HUES6 (cell line): Measurements from ENCODE around the gene CACNA1C.

ENCODE experiments used
- H3K27ac ChIP-seq: 2 replicates; pipeline ENCODE4 v1.7.0; 2013; ENCODE audit warnings: low read depth, mild to moderate bottlenecking, low read length, inconsistent platforms
- H3K27me3 ChIP-seq: 2 replicates; pipeline ENCODE4 v1.6.1; 2013; ENCODE audit warnings: low read length; ENCODE audit not compliant: control insufficient read depth, insufficient read depth
- H3K36me3 ChIP-seq: 2 replicates; pipeline ENCODE4 v1.6.1; 2013; ENCODE audit warnings: low read length; ENCODE audit not compliant: control insufficient read depth, insufficient read depth
- H3K4me1 ChIP-seq: 2 replicates; pipeline ENCODE4 v1.6.1; 2013; ENCODE audit warnings: low read length; ENCODE audit not compliant: control insufficient read depth, insufficient read depth
- H3K4me3 ChIP-seq: 2 replicates; pipeline ENCODE4 v1.5.1; 2013; ENCODE audit warnings: low read depth, low read length
- H3K9ac ChIP-seq: one replicate; pipeline ENCODE4 v1.6.1; 2013; ENCODE audit warnings: mild to moderate bottlenecking, low read length
- H3K9me3 ChIP-seq: 2 replicates; pipeline ENCODE4 v1.6.1; 2013; ENCODE audit warnings: low read depth, low read length; ENCODE audit not compliant: control insufficient read depth, insufficient read depth

The CACNA1C gene

GRCh38 chr12:2260441-2260840 is 207.7 kb downstream of the CACNA1C start:
- no peaks in the 10 kb centered on the region for H3K27me3 ChIP-seq
- peaks cover 10% of the 10 kb centered on the region for H3K9me3 ChIP-seq
- H3K27ac ChIP-seq, result no peak overlapping the region
- H3K9ac ChIP-seq, result no peak overlapping the region
- no peaks in the 10 kb centered on the region for H3K36me3 ChIP-seq
- no peaks in the 10 kb centered on the region; the same call in 1 of the 2 replicates for H3K4me1 ChIP-seq
- no peak overlapping the region for H3K4me3 ChIP-seq

DNA sequence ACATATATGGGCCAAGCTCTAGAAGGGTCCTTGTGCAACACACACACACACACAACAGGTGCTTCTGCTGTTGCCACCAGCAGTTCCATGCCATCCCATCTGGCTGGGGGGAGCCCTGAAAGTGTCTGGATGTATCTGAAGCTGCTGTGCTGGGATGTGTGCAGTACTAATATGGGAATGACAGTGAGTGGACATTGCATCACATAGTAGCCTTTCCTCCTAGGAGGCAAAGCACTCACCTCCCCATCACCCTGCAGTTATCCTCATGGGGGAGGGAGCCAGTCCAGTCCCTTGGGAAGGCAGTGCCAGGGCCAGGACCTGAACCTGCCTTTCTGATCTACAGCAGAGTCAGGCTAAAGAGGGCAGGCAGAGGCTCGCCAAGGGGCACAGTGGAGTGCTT is 208.9 kb downstream of the CACNA1C start:
- Histone ChIP-seq H3K27ac (no peak overlapping the region), H3K9ac (no peak overlapping the region), H3K27me3 (no peaks in the 10 kb centered on the region), H3K36me3 (no peaks in the 10 kb centered on the region), H3K9me3 (peaks cover 5% of the 10 kb centered on the region), H3K4me1 (no peaks in the 10 kb centered on the region; the same call in 1 of the 2 replicates), H3K4me3 (no peak overlapping the region)

DNA sequence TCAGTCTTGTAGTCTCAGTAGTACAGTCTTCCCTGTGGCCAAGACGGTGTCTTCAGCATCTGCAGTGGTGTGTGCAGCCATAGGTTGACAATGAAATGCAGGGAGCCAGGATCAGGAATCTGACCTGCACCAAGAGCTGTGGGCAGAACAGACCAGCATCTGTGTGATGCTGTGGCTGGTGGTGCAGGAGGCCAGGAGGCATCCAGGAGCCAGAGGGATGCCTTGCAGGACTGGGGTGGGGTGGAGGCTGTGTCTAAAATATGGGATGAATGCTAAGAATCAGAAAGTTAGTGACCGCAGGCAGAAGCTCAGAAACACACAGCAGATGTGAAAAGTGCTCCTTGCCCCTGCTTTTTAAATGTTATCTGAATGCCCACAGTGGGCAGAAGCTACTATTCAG is 209.7 kb downstream of the CACNA1C start:
- Histone ChIP-seq H3K27ac (no peak overlapping the region), H3K4me1 (no peaks in the 10 kb centered on the region; the same call in 1 of the 2 replicates), H3K9ac (no peak overlapping the region), H3K36me3 (no peaks in the 10 kb centered on the region), H3K4me3 (no peak overlapping the region), H3K27me3 (no peaks in the 10 kb centered on the region), H3K9me3 (no peaks in the 10 kb centered on the region)

GRCh38 chr12:2263901-2264300 is 211.1 kb downstream of the CACNA1C start:
- no peaks in the 10 kb centered on the region for H3K36me3 ChIP-seq
- no peak overlapping the region for H3K27ac ChIP-seq
- H3K27me3 ChIP-seq, result no peaks in the 10 kb centered on the region
- H3K9ac ChIP-seq, result no peak overlapping the region
- H3K4me3 ChIP-seq, result no peak overlapping the region
- peaks cover 7% of the 10 kb centered on the region for H3K4me1 ChIP-seq
- H3K9me3 ChIP-seq, result no peaks in the 10 kb centered on the region

GRCh38 chr12:2264651-2265232 is 212.0 kb downstream of the CACNA1C start:
- H3K36me3 ChIP-seq, result no peaks in the 10 kb centered on the region
- peaks cover 7% of the 10 kb centered on the region for H3K4me1 ChIP-seq
- H3K27me3 ChIP-seq, result no peaks in the 10 kb centered on the region
- no peak overlapping the region for H3K4me3 ChIP-seq
- no peaks in the 10 kb centered on the region for H3K9me3 ChIP-seq
- H3K27ac ChIP-seq, result no peak overlapping the region
- no peak overlapping the region for H3K9ac ChIP-seq

GRCh38 chr12:2265461-2266167 is 212.8 kb downstream of the CACNA1C start:
- no peaks in the 10 kb centered on the region for H3K27me3 ChIP-seq
- H3K9me3 ChIP-seq, result no peaks in the 10 kb centered on the region
- H3K4me3 ChIP-seq, result no peak overlapping the region
- H3K27ac ChIP-seq, result no peak overlapping the region
- no peaks in the 10 kb centered on the region for H3K36me3 ChIP-seq
- peaks cover 7% of the 10 kb centered on the region for H3K4me1 ChIP-seq
- H3K9ac ChIP-seq, result no peak overlapping the region

DNA sequence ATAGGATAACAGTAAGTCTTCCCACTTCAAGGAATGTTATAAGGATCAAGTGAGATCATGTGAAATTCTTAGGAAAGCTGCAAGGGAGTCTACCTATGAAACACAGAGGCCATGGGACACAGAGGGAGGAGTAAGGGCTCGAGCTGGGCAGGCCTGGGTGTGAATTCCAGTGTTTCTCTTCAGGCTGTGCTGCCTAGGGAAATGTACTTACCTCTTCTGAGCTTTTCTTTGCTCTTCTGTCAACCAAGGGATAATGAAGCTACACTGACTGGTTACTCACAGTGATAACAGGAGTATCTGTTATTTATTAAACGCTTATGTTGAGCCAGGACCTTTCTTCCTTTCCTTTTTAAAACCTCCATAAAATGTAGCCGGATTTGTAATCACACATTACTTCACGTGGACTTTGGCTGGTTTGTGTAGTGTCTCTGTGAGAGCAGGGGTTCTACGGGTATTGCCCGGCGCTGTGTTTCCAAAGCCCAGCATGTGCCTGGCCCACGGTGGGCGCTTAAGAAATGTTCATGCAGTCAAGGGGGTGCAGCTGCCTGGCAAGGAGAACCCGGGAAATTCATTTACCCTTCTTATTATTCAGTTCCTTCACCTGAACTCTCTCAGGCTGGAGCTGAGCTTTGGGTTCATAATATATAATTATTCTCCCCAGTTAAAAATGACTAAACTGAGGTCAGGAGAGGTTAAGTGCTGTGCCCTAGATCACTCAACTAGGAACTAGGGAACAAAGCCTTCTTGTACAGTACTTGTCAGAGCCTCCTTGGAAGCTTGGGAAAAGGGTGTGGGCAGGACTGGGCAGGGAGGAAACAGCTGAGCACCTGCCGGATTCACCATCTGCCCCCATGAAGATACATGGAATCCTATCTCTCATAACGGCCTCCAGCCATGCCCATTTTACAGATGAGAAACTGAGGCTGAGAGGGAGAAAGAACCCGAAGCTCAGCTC is 214.2 kb downstream of the CACNA1C start:
- no peak overlapping the region for H3K27ac ChIP-seq
- no peak overlapping the region for H3K4me3 ChIP-seq
- H3K4me1 ChIP-seq, result peaks cover 7% of the 10 kb centered on the region
- no peaks in the 10 kb centered on the region for H3K9me3 ChIP-seq
- H3K36me3 ChIP-seq, result no peaks in the 10 kb centered on the region
- no peaks in the 10 kb centered on the region for H3K27me3 ChIP-seq
- no peak overlapping the region for H3K9ac ChIP-seq

DNA sequence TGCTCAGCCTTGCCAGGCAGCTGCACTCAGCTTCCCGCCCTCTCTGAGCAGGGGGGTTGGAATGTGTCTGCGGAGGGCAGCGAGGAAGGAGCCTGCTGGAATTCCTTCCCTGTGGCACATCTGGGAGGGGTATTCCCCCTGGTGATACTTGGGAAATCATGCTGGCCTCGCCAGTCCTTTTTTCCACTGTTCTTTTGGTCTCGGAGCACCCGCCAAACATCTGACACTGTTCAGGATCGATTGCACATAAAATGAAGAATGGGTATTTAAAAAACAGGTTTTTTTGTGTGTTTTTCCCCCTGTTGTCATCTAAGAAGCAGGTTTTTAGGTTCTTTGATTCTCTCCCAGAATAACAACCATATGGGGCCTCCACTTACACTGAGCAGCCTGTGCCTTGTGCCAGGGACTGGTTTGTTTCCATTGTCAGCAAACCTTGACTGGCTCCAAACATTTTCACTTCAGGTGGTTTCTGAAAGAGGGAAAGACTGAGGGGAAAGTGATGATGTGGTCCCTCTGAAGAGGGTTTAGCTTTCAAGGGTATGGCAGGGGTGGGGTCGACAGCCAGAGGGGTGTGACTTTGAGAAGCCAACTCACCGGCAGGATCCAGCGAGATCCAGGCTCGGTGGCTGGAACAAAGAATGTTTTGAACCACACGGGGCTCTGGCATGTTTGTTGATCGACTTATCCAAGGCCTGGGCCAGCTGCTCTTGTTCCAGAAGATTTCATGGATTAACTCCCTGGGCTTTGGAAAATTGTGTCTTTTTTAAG is 215.1 kb downstream of the CACNA1C start:
- Histone ChIP-seq H3K27me3 (no peaks in the 10 kb centered on the region), H3K27ac (no peak overlapping the region), H3K4me3 (no peak overlapping the region), H3K4me1 (peaks cover 7% of the 10 kb centered on the region), H3K36me3 (no peaks in the 10 kb centered on the region), H3K9me3 (no peaks in the 10 kb centered on the region), H3K9ac (no peak overlapping the region)

DNA sequence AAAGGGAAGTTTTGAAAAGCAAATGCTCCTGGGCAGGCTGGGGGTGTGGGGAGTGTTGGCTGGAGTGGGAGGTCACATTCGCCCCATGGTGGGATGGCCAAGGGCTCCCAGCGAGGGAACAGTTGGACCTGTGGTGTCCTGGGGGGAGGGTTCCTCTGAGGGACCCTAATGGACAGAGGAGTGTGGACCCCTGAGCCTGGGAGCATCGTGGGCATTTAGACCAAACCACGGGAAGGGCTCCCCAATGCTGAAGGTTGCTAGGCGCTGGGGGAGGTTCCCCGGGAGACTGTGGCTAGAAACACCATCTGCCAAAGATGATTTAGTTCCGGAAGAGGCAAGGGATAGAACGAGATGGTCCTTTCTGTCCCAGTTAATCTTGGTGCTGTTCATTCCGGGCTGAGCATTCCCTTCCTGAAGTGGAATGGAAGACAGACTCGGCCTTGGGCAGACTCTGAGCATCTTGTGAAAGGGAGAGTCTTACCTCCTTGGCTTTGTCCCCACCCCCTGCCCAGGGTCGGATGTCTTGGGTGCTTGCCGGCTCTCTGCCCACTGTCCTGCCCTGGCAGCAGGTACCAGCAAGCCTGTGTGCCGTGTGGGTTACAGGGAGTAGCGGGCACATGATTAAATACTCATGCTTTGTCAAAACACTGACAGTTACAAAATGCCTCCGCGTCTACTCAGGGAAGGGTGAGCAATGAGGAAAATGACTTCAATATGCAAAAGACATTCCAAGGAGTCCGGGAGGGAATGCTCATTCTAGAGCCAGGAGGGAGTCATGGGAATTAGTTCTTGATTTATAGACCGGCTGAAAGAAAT is 215.9 kb downstream of the CACNA1C start:
- H3K27me3 ChIP-seq, result no peaks in the 10 kb centered on the region
- H3K27ac ChIP-seq, result no peak overlapping the region
- no peak overlapping the region for H3K4me3 ChIP-seq

DNA sequence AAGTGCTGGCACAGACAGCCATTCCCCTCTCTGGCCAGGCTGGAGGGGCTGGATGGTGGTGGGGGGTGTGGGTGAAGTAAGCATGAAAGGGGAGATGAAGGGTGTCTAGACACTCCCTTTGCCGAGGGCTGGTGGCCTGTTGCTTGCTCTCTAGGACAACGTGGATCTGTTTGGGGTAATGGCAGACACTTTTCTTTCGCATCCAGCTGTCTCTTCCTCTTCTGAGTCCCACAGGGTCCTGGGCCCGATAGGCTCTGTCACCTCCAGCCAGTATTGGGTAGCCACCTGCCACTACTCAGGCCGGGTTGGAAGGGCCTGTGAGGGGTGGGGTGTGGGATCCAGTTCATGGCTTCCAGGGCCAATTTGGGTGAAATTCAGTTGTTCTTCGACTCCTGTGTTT is 218.1 kb downstream of the CACNA1C start:
- no peak overlapping the region for H3K27ac ChIP-seq
- H3K36me3 ChIP-seq, result no peaks in the 10 kb centered on the region
- peaks cover 7% of the 10 kb centered on the region for H3K4me1 ChIP-seq
- no peak overlapping the region for H3K9ac ChIP-seq
- H3K4me3 ChIP-seq, result no peak overlapping the region
- H3K27me3 ChIP-seq, result no peaks in the 10 kb centered on the region
- no peaks in the 10 kb centered on the region for H3K9me3 ChIP-seq

More for the DNA sequence above, 215.9 kb downstream of the CACNA1C start:
- no peak overlapping the region for H3K9ac ChIP-seq
- H3K4me1 ChIP-seq, result peaks cover 7% of the 10 kb centered on the region
- no peaks in the 10 kb centered on the region for H3K36me3 ChIP-seq
- no peaks in the 10 kb centered on the region for H3K9me3 ChIP-seq
